ENCODE measurements around the gene CPED1.

GRCh38 chr7:121137580-121137979 lies 149.1 kb downstream of the CPED1 start:
- no peak for TF ChIP-seq CTCF (conservative IDR thresholded peaks at IDR 0.05)
- TF ChIP-seq ZFX (IDR thresholded peaks at IDR 0.05): no peak

All from C4-2B (cell line).